GM21381 (cell line): Measurements from ENCODE around the gene GRIK3.

Source experiments
- ATAC-seq: cut with Tn5 transposase; IDR thresholded peaks from one replicate; pipeline ENCODE4 v1.9.1; 2021; ENCODE audit warnings: mild to moderate bottlenecking, moderate library complexity; ENCODE audit not compliant: unreplicated experiment

Gene GRIK3

GRCh38 chr1:36881541-36881940 is 152.8 kb downstream of the GRIK3 start:
- ATAC-seq: no peak

- no peak for ATAC-seq
These were observed 153.3 kb downstream of the GRIK3 start for GRCh38 chr1:36881068-36881405.

DNA sequence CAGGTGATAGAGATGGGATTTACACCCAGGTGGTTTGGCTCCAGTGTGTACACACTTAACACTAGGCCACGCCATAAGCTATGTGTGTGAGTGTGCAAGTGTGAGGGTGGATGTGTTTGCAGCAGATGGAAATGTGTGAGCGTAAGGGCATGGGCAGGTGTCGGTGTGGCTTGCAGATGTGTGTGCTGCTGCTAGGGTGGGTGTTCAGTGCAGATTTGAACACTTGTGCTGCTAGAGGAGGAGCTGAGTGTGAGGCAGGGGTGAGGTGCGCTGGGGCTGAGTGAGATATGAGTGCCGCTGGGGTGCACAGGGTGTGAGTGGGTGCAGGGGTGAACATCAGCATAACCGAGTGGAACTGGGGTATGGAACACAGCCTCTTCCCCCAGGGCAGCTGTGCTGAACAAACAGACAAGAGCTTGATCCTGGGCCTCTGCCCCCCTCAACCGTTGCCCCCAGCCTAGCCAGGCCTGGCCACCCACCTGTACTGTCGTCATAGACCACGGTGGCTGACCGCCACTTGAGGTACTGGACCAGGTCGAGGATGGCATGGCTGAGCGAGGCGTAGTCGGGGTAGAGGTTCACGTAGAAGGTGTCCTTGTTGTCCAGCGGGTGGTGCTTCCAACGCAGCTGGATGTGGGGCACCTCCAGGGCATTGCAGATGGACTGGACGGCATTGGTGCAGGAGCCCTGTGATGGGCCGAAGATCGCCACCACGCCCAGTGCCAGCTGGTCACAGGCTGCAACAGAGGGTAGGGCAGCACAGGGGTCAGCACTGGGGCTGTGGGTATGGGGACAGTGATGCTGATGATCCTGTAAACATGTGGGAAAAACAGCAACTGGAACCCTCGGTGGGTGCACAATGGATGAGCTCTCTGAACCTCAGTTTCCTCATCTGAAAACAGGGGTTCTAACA is 153.9 kb downstream of the GRIK3 start:
- no peak for ATAC-seq

DNA sequence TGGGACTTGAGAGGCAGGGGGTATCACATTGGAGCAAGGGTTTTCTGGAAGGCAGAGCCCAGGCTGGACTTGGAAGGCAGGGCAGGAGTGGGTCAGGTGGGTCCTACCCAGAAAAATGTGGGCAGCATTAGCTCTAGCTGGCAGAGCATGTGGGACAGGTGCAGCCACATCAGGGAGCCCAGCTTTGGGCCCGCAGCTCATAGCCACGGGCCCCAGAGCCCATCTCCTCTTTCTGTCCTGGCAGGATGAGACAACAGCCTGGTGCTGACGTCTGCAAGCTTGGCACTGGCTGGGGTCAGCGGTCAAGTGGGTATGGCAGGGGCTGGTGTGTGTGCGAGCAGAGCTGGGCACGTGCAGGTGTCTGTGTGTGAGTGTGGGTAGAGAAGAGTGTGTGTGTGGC is 154.7 kb downstream of the GRIK3 start:
- no peak for ATAC-seq

GRCh38 chr1:36876990-36877389 is 157.3 kb downstream of the GRIK3 start:
- no peak for ATAC-seq

DNA sequence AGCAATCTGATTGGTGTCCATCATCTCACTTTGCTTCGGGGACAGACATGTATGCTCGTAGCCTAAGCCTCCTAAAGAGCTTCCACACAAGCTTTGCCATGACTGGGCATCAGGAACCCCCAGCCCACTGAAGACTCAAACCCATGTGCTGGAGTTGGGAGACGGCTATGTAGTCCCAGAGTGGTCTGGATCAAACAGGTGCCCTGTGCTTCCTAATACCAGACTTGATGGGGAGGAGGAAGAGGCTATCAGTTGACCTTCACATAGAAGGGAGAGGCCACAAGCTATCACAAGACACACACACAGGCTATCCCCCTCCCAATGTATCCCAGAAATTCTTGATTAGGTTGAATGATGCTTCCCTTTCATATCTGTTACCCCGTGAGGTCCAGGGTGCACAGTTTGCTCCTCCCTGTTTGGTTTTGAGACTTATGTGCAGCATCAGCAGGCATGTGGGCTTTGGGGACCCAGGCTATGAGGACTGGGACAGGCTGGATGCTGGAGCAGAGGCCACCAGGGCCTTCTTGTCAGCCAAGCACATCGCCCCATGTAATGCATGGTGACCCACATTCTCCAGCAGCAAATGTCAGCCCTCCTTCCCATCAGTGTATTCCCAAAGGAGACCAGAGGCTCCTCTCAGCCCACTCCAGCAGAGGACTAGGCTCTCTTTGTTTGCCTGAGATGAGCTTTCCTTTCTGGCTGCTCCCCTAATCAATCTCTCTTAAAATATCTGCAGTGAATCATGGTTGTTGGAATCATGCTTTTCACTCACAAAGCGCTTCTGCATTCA is 159.8 kb downstream of the GRIK3 start:
- ATAC-seq: no peak

DNA sequence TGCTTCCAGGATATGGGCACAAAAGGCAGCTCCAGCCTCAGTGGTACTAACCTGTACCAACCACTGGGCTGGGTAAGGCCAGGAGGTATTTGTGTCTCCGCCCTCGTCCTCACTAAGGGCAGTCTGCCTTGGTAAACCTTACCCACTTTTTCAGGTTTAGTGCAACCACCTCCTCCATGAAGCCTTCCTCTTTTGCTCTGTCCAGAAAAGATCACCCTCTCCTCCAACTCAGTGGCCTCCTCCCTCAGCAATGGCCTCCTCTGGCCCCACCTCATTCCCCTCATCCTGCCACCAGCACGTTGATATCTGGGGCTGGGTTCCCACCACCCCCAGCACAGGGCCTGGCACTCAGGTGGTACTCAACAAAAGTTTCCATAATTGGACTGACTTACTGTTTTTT is 161.5 kb downstream of the GRIK3 start:
- ATAC-seq: no peak

GRCh38 chr1:36872126-36872754 is 162.1 kb downstream of the GRIK3 start:
- no peak for ATAC-seq

DNA sequence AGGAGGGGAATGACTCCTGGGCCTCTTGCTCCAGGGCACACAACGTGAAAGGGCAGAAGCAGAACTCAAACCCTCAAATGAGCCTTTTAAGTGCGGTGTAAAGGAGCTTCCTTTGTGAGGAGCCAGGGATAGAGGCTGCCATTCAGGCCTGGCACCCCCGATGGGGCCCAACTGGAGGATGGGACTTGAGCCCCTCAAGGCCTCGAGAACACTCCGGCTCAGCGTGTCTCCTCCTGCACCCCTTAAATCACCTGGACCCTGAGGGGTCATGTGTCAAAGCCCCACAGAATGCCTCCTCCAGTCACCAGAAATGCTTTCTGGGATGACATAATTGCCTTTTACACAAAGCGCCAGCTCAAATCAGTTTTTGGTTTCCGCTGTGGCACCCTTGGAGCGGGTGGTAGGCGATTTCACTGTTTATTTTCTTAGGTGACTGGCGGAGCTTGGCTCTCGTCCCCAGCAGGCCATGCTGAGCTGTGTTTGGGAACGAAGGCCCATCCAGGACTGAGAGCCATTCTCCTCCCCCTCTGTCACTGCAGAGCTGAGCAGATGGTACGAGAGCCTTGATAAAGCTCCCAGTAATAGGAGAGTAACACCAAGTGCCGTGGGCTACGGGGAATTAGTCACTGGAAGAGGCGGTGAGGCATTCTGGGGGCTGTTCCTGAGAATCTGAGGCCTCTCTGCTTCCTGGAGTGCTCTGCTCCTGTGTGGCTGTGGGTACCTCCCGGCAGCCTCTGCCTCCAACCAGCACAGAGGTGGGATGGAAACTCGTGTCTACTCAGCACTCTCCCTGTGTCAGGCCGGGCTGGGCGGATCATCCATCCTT is 163.0 kb downstream of the GRIK3 start:
- no peak for ATAC-seq

- no peak for ATAC-seq
These were observed 164.5 kb downstream of the GRIK3 start for GRCh38 chr1:36869826-36870225.

- no peak for ATAC-seq
These were observed 165.3 kb downstream of the GRIK3 start for GRCh38 chr1:36869054-36869453.

GRCh38 chr1:36867575-36867974 is 166.7 kb downstream of the GRIK3 start:
- ATAC-seq: no peak

- ATAC-seq: no peak
These were observed 168.0 kb downstream of the GRIK3 start for GRCh38 chr1:36866169-36866814.

DNA sequence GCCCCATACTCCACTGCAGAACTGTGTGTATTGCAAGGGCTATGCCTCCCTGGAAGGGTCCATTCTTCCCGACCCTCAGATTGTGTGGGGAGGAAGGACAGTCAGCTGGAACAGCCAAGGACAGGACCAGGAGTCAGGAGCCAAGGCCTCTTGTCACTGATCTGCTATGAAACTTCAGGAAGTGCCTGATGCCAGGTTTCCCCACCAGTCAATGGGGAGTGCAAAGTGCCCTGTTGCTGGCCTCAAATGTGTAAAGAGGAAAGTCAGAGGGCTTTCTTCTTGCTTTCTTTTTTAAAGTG is 168.8 kb downstream of the GRIK3 start:
- no peak for ATAC-seq

DNA sequence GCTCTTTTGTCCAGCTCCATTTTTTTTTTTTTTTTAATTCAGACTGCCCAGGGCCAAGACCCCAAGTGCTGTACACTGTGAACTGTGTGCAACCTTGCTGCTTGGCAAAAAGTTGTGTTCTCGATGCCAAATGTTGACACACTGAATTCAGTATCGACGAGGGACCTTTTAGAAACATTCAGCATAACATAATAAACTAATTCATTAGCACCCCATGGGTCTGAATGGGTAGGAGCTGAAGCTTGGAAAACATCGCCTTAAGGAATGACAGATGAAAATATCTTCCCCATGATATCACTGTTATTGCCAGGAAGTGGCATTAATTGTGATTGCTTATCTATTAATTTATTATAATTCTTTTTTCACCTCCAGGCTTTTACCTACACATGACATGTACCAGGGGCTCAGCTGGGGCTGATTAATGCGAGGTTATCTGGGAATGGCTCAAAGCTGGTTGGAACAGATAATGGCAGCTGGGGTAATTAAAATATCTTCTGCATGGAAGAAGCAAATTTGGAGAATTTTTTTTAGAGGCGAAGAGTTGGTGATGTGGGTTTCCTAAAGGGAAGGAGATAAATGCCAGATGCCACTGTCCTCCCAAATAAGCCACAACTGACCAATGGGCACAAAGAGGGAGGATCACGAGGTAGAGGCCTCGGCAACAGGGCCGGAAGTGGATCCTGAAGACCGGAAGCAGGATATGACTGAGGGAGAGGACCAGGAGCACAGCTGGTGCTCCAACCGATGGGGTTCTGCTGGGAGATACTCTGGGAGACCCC is 169.3 kb downstream of the GRIK3 start:
- no peak for ATAC-seq

DNA sequence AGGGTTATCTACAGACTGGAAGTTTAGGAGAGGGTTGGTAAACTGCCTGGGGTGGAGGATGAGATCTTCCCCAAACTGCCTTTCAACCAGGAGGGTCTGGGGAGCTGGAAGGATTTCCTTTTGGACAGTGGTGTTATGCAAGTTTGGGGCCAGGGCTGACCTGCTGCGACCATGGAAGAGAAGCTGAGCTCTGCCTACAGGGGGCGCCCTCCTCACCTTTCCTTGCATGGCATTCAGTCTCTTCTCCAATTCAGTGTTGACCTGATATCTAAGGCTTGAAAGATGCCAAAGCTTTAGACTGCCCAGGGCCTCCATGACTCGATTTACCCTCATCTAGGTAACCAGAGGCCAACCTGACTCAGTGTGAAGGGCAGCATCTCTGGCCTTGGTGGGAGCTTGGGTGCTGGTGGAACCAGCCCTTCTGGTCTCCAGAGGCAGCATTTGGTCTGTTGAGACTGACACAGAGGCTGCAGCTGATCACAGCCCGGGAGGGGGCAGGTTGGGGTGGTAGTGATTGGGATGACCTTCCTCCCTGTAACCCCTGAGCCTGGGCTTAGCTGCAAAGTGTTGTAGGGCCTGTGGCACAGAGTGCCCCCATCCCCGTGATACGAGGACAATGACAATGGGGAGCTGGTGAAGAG is 170.0 kb downstream of the GRIK3 start:
- no peak for ATAC-seq

GRCh38 chr1:36863500-36863899 is 170.8 kb downstream of the GRIK3 start:
- ATAC-seq: no peak

GRCh38 chr1:36863061-36863460 is 171.3 kb downstream of the GRIK3 start:
- no peak for ATAC-seq

- no peak for ATAC-seq
These were observed 172.9 kb downstream of the GRIK3 start for GRCh38 chr1:36861375-36861774.
